HEK293 (cell line): ENCODE data around the gene TOMM40L.

ENCODE experiments used
- ZNF623 ChIP-seq: fragments of 450-650 bp; formaldehyde crosslinking; IDR thresholded peaks from 2 replicates; pipeline ENCODE4 v1.5.1; 2016; ENCODE audit warnings: missing biosample characterization, missing genetic modification characterization
- TF ChIP-seq, protein P1 (sequence below): fragments of 450-650 bp; formaldehyde crosslinking; IDR thresholded peaks from 2 replicates; pipeline ENCODE4 v1.5.1; 2016; ENCODE audit warnings: missing biosample characterization, missing genetic modification characterization

DNA sequence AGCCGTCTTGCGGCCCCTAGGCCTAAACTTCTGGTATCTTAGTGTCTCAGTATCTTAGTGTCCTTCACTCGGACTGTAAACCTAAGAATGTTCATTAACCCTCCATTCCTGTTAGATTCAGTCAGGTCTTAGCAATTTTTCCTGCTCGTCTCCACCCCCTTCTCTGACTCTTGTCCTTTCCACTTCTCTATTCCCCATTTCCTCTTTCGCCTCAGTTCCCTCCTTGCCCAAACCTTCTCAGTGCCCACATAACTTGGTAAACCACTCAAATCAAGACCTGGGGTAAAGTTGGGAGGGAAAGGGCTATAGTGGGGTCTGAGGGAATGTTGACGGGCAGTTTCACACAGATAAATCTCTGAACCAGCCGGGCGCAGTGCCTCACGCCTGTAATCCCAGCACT lies 11.5 kb upstream of the TOMM40L start:
- TF ChIP-seq ZNF623 (tag by site-specific recombination): no peak
- TF ChIP-seq, protein P1, sequence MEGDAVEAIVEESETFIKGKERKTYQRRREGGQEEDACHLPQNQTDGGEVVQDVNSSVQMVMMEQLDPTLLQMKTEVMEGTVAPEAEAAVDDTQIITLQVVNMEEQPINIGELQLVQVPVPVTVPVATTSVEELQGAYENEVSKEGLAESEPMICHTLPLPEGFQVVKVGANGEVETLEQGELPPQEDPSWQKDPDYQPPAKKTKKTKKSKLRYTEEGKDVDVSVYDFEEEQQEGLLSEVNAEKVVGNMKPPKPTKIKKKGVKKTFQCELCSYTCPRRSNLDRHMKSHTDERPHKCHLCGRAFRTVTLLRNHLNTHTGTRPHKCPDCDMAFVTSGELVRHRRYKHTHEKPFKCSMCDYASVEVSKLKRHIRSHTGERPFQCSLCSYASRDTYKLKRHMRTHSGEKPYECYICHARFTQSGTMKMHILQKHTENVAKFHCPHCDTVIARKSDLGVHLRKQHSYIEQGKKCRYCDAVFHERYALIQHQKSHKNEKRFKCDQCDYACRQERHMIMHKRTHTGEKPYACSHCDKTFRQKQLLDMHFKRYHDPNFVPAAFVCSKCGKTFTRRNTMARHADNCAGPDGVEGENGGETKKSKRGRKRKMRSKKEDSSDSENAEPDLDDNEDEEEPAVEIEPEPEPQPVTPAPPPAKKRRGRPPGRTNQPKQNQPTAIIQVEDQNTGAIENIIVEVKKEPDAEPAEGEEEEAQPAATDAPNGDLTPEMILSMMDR (tag by site-specific recombination): no peak
